Large intestine (tissue), 3 donors: Measurements from ENCODE around the gene RRAS. TPM values are rescaled to one million over a fixed set of nuclear protein-coding genes. Genes with fewer than 3 reads are reported as not detected.
A peak's percentile ranks its signal among the peaks of the same experiment; 100 is the strongest.

Experiments
- DNase-seq, 2 donors: peaks; one replicate each; pipeline versions ENCODE4 v3.0.0 to v3.0.0-alpha.2; 2013
- H3K27ac ChIP-seq: one replicate; pipeline ENCODE4 v1.5.1; 2013; ENCODE audit warnings: low read length
- H3K27me3 ChIP-seq: 2 replicates; pipeline ENCODE4 v1.6.1; 2013; ENCODE audit warnings: low read length; ENCODE audit not compliant: control insufficient read depth, insufficient read depth
- H3K36me3 ChIP-seq: 2 replicates; pipeline ENCODE4 v1.6.1; 2013; ENCODE audit warnings: low read length; ENCODE audit not compliant: control insufficient read depth, insufficient read depth
- H3K4me1 ChIP-seq: one replicate; pipeline ENCODE4 v1.6.1; 2013; ENCODE audit warnings: low read length; ENCODE audit not compliant: control insufficient read depth, insufficient read depth
- H3K4me3 ChIP-seq: one replicate; pipeline ENCODE4 v1.5.1; 2013; ENCODE audit warnings: low read length
- H3K9me3 ChIP-seq: one replicate; pipeline ENCODE4 v1.6.1; 2013; ENCODE audit warnings: mild to moderate bottlenecking, low read depth, low read length, moderate library complexity; ENCODE audit not compliant: control insufficient read depth
- whole genome bisulfite sequencing: methylation state at CpG from one replicate; pipeline ENCODE4 v1.1.5; 2013; ENCODE audit warnings: low lambda C conversion rate; ENCODE audit not compliant: insufficient coverage; 5-methylcytosine and 5-hydroxymethylcytosine counted together
- polyA plus RNA-seq: library from polyadenylated mRNA; unstranded; fragments of 120-200 nt; gene quantifications from one replicate; pipeline ENCODE4 v1.2.1, GENCODE V29; 2013

RRAS gene
- polyA plus RNA-seq, 1 donor: 36.8 TPM

DNA sequence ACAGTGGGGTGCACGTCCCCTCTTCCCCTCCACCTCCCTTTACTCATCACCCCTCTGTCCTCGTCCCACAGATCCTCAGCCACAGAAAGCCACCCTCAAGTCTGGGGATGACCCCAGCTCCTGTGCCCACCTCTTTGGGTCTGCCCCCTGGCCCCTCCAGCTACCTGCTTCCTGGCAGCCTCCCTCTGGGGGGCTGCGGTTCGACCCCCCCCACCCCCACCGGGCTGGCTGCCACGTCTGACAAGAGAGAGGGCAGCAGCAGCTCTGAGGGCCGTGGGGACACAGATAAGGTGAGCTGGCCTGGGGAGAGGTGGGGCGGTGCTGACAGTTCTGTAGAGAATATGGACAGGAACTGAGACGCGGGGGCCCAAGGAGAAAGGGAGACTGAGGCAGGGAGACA is 14.6 kb upstream of the RRAS start:
- Histone ChIP-seq H3K9me3 (peaks cover 4% of the 10 kb centered on the region), H3K36me3 (peaks cover 85% of the 10 kb centered on the region), H3K27ac (no peak overlapping the region), H3K4me1 (no peaks in the 10 kb centered on the region), H3K4me3 (no peak overlapping the region), H3K27me3 (no peaks in the 10 kb centered on the region)
- no CpG with 5 or more reads among the region's 10 CpGs for WGBS
- DNase-seq: no peak

DNA sequence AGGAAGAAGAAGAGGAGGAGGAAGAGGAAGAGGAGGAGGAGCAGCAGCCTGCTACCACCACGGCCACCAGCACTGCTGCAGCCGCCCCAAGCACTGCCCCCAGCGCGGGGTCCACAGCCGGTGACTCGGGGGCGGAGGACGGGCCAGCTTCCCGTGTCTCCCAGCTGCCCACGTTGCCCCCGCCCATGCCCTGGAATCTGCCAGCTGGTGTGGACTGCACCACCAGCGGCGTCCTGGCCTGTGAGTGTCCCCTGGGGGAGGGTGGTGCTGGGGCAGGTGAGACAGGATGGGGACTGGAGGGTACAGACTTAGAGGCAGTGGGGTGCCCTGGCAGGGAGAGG is 13.5 kb upstream of the RRAS start:
- peaks cover 80% of the 10 kb centered on the region for H3K36me3 ChIP-seq
- H3K27ac ChIP-seq: no peak overlapping the region
- peaks cover 4% of the 10 kb centered on the region for H3K9me3 ChIP-seq
- H3K27me3 ChIP-seq: no peaks in the 10 kb centered on the region
- H3K4me1 ChIP-seq: no peaks in the 10 kb centered on the region
- WGBS: no CpG with 5 or more reads among the region's 13 CpGs
- no peak overlapping the region for H3K4me3 ChIP-seq
- DNase-seq: no peak

DNA sequence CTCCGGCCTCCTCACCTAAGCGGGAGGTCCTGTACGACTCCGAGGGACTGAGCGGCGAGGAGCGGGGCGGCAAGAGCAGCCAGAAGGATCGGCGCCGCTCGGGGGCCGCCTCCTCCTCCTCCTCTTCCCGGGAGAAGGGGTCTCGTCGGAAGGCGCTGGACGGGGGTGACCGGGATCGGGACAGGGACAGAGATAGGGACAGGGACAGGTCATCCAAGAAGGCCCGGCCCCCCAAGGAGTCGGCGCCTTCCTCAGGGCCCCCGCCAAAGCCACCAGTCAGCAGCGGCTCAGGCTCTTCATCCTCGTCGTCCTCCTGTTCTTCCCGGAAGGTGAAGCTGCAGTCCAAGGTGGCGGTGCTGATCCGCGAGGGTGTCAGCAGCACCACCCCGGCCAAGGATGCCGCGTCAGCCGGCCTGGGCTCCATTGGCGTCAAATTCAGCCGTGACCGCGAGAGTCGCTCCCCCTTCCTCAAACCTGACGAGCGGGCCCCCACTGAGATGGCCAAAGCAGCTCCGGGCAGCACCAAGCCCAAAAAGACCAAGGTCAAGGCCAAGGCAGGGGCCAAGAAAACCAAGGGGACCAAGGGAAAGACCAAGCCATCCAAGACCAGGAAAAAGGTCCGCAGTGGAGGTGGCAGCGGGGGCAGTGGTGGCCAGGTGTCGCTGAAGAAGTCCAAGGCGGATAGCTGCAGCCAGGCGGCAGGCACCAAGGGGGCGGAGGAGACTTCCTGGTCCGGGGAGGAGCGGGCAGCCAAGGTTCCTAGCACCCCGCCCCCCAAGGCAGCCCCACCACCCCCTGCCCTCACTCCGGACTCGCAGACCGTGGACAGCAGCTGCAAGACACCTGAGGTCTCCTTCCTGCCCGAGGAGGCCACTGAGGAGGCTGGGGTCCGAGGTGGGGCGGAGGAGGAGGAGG is 12.9 kb upstream of the RRAS start:
- no peaks in the 10 kb centered on the region for H3K27me3 ChIP-seq
- peaks cover 77% of the 10 kb centered on the region for H3K36me3 ChIP-seq
- H3K9me3 ChIP-seq: peaks cover 4% of the 10 kb centered on the region
- no peaks in the 10 kb centered on the region for H3K4me1 ChIP-seq
- no CpG with 5 or more reads among the region's 58 CpGs for WGBS
- no peak overlapping the region for H3K4me3 ChIP-seq
- no peak overlapping the region for H3K27ac ChIP-seq
- no peak for DNase-seq

DNA sequence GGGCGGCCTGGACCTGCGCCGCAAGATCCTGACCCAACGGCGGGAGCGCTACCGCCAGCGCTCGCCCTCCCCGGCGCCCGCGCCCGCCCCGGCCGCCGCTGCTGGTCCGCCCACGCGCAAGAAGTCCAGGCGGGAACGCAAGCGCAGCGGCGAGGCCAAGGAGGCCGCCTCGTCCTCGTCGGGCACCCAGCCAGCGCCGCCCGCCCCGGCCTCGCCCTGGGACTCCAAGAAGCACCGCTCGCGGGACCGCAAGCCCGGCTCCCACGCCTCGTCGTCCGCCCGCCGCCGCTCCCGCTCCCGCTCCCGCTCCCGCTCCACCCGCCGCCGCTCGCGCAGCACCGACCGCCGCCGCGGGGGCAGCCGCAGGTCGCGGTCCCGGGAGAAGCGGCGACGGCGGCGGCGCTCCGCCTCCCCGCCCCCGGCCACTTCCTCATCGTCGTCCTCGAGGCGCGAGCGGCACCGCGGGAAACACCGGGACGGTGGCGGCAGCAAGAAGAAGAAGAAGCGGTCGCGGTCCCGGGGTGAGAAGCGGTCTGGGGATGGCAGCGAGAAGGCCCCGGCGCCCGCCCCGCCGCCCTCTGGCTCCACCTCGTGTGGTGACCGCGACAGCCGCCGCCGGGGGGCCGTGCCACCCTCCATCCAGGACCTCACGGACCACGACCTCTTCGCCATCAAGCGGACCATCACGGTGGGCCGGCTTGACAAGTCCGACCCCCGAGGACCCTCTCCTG is 12.0 kb upstream of the RRAS start:
- no peak overlapping the region for H3K27ac ChIP-seq
- peaks cover 79% of the 10 kb centered on the region for H3K36me3 ChIP-seq
- DNase-seq: no peak
- no peaks in the 10 kb centered on the region for H3K27me3 ChIP-seq
- no peaks in the 10 kb centered on the region for H3K4me1 ChIP-seq
- WGBS: 100% methylated on average over 5 of the region's 110 CpGs
- H3K9me3 ChIP-seq: peaks cover 4% of the 10 kb centered on the region
- no peak overlapping the region for H3K4me3 ChIP-seq

DNA sequence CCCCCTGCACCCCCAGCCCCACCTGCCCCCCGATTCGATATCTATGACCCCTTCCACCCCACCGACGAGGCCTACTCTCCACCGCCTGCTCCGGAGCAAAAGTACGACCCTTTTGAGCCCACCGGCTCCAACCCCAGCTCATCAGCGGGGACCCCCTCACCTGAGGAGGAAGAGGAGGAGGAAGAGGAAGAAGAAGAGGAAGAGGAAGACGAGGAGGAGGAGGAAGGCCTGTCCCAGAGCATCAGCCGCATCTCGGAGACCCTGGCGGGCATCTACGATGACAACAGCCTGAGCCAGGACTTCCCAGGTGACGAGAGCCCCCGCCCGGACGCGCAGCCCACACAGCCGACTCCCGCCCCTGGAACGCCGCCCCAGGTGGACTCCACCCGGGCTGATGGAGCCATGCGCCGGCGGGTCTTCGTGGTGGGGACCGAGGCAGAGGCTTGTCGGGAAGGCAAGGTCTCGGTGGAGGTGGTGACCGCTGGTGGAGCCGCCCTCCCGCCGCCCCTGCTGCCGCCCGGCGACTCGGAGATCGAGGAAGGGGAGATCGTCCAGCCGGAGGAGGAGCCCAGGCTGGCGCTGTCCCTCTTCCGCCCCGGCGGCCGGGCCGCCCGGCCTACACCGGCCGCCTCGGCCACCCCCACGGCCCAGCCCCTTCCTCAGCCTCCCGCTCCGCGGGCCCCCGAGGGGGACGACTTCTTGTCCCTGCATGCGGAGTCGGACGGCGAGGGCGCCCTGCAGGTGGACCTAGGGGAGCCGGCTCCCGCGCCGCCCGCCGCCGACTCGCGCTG is 11.3 kb upstream of the RRAS start:
- Histone ChIP-seq H3K4me3 (no peak overlapping the region), H3K27me3 (no peaks in the 10 kb centered on the region), H3K9me3 (peaks cover 4% of the 10 kb centered on the region), H3K4me1 (no peaks in the 10 kb centered on the region), H3K27ac (no peak overlapping the region), H3K36me3 (peaks cover 79% of the 10 kb centered on the region)
- no CpG with 5 or more reads among the region's 72 CpGs for WGBS
- DNase-seq: no peak

DNA sequence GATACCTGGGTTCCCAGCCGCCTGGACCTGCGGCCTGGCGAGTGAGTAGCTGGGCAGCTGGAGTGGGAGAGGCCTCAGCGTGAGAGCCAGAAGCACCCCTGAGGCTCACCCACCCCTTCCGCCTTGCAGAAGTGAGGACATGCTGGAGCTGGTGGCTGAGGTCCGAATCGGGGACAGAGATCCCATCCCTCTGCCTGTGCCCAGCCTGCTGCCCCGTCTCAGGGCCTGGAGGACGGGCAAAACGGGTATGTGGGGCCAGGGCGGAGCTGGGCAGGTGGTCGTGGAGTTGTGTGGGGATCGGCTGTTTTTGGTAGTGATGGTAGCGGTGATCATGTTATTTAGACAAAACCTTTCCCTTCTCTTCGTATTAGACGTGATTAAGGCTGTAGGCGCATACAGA is 6.6 kb upstream of the RRAS start:
- Histone ChIP-seq H3K4me1 (peaks cover 6% of the 10 kb centered on the region), H3K36me3 (peaks cover 58% of the 10 kb centered on the region), H3K27ac (no peak overlapping the region), H3K4me3 (no peak overlapping the region), H3K27me3 (no peaks in the 10 kb centered on the region), H3K9me3 (no peaks in the 10 kb centered on the region)
- DNase-seq: no peak
- WGBS: 90% methylated on average over 2 of the region's 17 CpGs

DNA sequence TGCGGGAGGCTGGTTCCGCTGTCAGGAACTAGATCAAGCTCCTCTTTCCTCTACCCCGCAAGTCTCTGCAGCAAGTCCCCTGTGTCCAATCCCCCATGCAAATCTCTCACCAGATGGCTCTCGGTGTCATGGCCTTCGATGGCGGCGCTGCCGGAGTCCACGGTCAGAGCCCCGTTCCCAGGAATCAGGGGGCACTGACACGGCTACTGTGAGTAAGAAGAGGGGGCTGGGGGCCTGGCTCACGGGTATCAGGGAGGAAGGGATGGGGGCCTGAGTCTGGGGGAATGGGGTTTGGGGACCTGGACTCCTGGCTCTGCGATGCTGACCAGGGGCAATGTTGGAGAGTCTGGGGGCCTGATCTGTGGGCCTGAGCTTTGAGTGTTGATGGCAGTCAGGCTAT is 6.1 kb upstream of the RRAS start:
- peaks cover 55% of the 10 kb centered on the region for H3K36me3 ChIP-seq
- WGBS: no CpG with 5 or more reads among the region's 13 CpGs

DNA sequence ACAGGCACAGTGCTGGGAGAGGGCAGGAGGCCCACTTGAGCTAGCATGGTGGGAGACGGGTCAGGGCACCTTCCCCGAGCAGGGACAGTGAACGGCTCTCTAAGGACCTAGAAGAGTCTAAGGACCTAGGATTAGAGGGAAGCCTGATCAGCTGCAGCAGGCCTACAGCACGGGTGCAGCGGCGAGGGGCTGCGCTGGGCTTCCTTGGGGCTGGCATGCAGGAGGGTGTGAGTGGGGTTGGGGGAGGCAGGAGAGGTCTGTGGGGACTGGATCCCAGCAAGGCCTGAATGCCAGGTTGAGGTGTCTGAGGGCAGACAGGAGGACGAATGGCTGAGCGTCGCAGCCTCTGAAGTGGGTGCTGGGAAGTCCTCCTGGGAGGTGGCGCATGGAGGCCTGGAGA is 5.6 kb upstream of the RRAS start:
- H3K9me3 ChIP-seq: no peaks in the 10 kb centered on the region
- H3K27me3 ChIP-seq: no peaks in the 10 kb centered on the region
- H3K27ac ChIP-seq: no peak overlapping the region
- H3K4me3 ChIP-seq: no peak overlapping the region
- no peak for DNase-seq
- H3K4me1 ChIP-seq: peaks cover 15% of the 10 kb centered on the region
- WGBS: no CpG with 5 or more reads among the region's 11 CpGs
- peaks cover 53% of the 10 kb centered on the region for H3K36me3 ChIP-seq

More for the DNA sequence above, 6.1 kb upstream of the RRAS start:
- Histone ChIP-seq H3K27ac (no peak overlapping the region), H3K4me1 (peaks cover 12% of the 10 kb centered on the region), H3K9me3 (no peaks in the 10 kb centered on the region), H3K27me3 (no peaks in the 10 kb centered on the region), H3K4me3 (no peak overlapping the region)
- DNase-seq: no peak

DNA sequence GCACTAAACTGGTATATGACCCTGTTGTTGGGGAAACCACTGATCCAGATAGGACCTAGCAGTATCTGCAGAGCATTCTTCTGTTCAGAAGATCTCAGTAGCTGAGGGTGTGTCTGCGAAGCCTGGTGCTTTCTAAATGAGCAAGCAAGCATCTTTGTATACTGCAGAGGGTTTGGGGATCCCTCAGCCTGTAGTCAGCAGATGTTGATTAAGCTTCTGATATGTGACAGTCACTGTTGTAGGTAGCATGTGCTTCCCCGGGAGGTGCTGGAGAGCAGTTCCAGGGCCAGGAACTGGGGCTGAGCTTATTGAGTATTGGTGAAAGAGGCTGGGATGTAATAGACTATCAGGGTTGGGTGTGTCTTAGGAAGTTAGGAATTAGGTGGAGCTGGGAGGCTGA is 3.5 kb upstream of the RRAS start:
- H3K4me3 ChIP-seq: no peak overlapping the region
- no peak overlapping the region for H3K27ac ChIP-seq
- H3K9me3 ChIP-seq: no peaks in the 10 kb centered on the region
- WGBS: no CpG with 5 or more reads among the region's 2 CpGs
- peaks cover 37% of the 10 kb centered on the region for H3K36me3 ChIP-seq
- H3K4me1 ChIP-seq: peaks cover 27% of the 10 kb centered on the region
- DNase-seq: no peak
- H3K27me3 ChIP-seq: no peaks in the 10 kb centered on the region

DNA sequence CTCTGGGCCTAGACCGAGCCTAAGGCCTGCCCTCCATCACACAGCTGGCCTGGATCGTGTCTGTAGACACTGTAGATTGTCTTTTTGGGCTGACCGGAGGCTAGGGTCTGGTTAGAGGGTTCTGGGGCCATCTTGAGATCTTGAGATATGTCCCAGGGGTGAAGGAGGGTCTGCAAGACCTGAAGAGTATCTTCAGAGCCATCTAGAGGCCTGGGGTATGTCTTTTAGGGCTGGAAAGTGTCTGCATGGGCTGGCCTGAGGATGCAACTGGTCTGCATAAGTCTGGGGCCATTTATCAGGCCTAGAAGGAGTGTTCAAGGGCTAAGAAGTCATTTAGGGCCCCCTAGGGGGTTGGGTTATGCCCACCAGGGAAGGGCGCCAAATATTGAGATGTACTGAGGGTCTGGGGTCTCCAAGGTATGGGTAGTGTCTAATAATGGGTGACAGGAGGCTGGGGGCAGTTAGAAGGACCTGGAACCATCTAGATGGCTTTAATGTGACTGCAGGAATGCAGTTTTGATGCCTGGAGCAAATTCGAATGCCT is 2.6 kb upstream of the RRAS start:
- no CpG with 5 or more reads among the region's 5 CpGs for WGBS
- peaks cover 31% of the 10 kb centered on the region for H3K36me3 ChIP-seq
- DNase-seq: no peak
- peak overlapping the region; percentile 98 for H3K4me3 ChIP-seq
- peaks cover 31% of the 10 kb centered on the region for H3K4me1 ChIP-seq
- H3K9me3 ChIP-seq: no peaks in the 10 kb centered on the region
- peak overlapping the region; percentile 87 for H3K27ac ChIP-seq
- no peaks in the 10 kb centered on the region for H3K27me3 ChIP-seq
